ENCODE data around the gene RPA3.

RPA3 gene

DNA sequence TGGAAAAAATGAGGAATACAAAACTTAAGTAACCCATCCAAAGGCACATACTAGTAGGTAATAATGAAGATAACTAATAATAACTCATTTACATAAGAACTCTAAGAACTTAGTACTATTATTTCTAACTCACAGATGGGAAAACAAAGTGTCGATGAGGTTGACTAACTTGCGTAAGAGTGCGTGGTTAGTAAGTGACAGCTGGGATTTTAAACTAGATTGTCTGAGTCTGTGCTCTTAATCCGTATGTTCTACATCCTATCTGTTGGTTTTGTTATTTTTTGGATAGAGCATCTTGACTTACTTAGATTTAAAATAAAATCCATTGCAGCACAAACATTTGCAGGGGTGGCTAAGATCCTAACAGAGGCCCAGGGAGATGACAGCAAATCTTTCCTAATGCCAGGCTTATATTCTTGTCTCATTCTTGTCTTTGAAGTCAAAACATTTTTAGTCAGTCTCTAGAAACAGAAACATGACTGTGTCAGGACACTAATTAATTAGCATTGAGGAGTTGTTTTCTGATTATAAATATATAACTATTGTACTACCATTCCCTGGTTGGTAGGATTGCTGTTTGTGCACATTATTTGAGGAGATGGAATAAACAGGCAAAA is 11.7 kb downstream of the RPA3 start:
- H3K27ac Mint-ChIP-seq, result peak overlapping the region in 1 of 2 donors; percentile 53
- H3K4me3 Mint-ChIP-seq, result no peak overlapping the region
- H3K9me3 Mint-ChIP-seq, result no peaks in the 10 kb centered on the region
- no peak for ATAC-seq
- H3K4me1 Mint-ChIP-seq, result peaks cover 34% of the 10 kb centered on the region
- no peaks in the 10 kb centered on the region for H3K27me3 Mint-ChIP-seq
- DNase-seq, result no peak

- Mint-ChIP-seq H3K27me3 (no peaks in the 10 kb centered on the region), H3K4me1 (peaks cover 38% of the 10 kb centered on the region), H3K27ac (peak overlapping the region in 1 of 2 donors; percentile 77), H3K4me3 (peak overlapping the region in 1 of 2 donors; percentile 57), H3K9me3 (no peaks in the 10 kb centered on the region)
- ATAC-seq (peak; percentile 52), DNase-seq (no peak)
Observed at GRCh38 chr7:7706101-7706511, 12.3 kb downstream of the RPA3 start.

DNA sequence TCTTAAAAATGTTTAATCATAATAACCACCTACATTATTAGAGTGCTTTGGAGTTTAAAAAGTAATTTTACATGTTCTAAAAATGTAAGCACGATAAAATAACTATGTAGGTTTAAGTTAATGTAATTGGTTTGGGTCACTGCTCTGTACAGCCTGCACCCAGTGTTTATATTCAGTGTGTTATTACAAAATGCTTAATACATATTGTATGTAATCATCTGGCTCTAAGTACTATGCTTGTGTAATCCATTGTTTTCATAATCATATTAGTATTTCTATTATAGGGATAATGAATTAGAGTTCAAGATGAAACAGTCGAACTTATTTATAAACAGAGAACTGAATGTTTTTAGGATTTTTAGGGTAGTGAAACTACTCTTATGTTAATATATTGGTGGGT is 13.1 kb downstream of the RPA3 start:
- Mint-ChIP-seq H3K27ac (no peak overlapping the region), H3K4me1 (peaks cover 38% of the 10 kb centered on the region), H3K27me3 (no peaks in the 10 kb centered on the region), H3K4me3 (no peak overlapping the region), H3K9me3 (no peaks in the 10 kb centered on the region)
- DNase-seq (no peak), ATAC-seq (no peak)

- DNase-seq, result no peak
- Mint-ChIP-seq H3K4me1 (peaks cover 37% of the 10 kb centered on the region), H3K27ac (no peak overlapping the region), H3K9me3 (no peaks in the 10 kb centered on the region), H3K27me3 (no peaks in the 10 kb centered on the region), H3K4me3 (no peak overlapping the region)
- ATAC-seq, result no peak
Observed at GRCh38 chr7:7704867-7705266, 13.5 kb downstream of the RPA3 start.

DNA sequence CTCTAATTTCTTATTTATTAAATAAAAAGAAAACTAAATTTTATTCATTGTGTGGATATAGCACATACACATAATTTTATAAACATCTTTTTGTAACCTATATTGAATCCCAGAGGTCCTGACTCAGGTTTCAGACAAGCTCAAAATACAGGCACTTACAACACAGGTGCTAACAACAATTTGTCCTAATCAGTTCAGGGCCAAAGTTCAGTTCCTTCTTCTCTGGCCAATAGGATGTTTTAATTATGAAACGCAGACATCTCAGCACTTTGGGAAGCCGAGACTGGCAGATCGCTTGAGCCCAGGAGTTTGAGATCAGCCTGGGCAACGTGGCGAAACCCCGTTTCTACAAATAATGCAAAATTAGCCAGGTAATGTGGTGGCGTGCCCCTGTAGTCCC is 15.0 kb downstream of the RPA3 start:
- Mint-ChIP-seq H3K4me3 (no peak overlapping the region), H3K9me3 (no peaks in the 10 kb centered on the region), H3K4me1 (peaks cover 37% of the 10 kb centered on the region), H3K27ac (peak overlapping the region in 1 of 2 donors; percentile 64), H3K27me3 (no peaks in the 10 kb centered on the region)
- no peak for DNase-seq
- ATAC-seq, result no peak

GRCh38 chr7:7702826-7703225 is 15.6 kb downstream of the RPA3 start:
- no peaks in the 10 kb centered on the region for H3K27me3 Mint-ChIP-seq
- ATAC-seq (no peak), DNase-seq (no peak)
- H3K4me3 Mint-ChIP-seq, result no peak overlapping the region
- no peak overlapping the region for H3K27ac Mint-ChIP-seq
- no peaks in the 10 kb centered on the region for H3K9me3 Mint-ChIP-seq
- H3K4me1 Mint-ChIP-seq, result peaks cover 43% of the 10 kb centered on the region

- no peak overlapping the region for H3K27ac Mint-ChIP-seq
- ATAC-seq (no peak), DNase-seq (no peak)
- no peaks in the 10 kb centered on the region for H3K27me3 Mint-ChIP-seq
- H3K9me3 Mint-ChIP-seq, result no peaks in the 10 kb centered on the region
- H3K4me1 Mint-ChIP-seq, result peaks cover 46% of the 10 kb centered on the region
- H3K4me3 Mint-ChIP-seq, result no peak overlapping the region
Observed at GRCh38 chr7:7701527-7701926, 16.9 kb downstream of the RPA3 start.

DNA sequence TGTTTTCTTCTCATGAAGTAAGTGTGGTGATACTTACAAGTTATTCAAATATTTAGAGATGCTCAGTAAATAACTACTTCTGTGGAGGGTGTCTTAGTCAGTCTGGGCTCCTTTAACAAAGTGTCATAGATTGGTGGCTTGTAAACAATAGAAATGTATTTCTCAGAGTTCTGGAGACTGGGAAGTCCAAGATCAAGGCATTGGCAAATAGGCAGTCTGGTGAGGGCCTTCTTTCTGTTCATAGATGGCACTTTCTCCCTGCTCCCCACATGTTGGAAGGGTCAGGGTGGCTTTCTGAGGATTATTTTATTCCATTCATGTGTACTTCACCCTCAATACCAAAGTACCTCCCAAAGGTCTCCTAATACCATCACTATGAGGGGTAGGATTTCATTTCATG is 18.4 kb downstream of the RPA3 start:
- H3K4me3 Mint-ChIP-seq, result no peak overlapping the region
- H3K4me1 Mint-ChIP-seq, result peaks cover 38% of the 10 kb centered on the region
- ATAC-seq (no peak), DNase-seq (no peak)
- H3K27me3 Mint-ChIP-seq, result no peaks in the 10 kb centered on the region
- peak overlapping the region in 1 of 2 donors; percentile 71 for H3K27ac Mint-ChIP-seq
- H3K9me3 Mint-ChIP-seq, result no peaks in the 10 kb centered on the region

DNA sequence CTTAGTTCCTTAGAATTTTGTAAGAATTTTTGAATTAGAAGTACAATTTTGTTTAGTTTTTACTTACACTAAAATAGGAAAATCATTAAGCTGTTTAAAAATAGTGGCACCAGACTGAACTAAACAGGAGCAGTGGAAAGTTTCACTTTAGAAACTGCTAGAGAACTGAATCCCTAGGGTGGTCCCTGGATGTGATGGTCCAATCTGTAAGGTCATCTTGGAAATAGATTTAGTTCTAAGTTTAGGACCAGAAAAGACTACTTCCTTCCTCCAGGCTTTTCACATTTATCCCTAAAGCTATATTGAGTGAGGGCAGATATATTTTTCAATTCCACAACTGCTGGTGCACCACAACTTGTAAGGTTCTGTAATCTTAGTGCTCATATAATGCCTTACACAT is 19.0 kb downstream of the RPA3 start:
- no peak for DNase-seq
- no peak for ATAC-seq
- peak overlapping the region in 1 of 2 donors; percentile 71 for H3K27ac Mint-ChIP-seq
- no peaks in the 10 kb centered on the region for H3K27me3 Mint-ChIP-seq
- peaks cover 5% of the 10 kb centered on the region in 2 donors for H3K9me3 Mint-ChIP-seq
- H3K4me3 Mint-ChIP-seq, result no peak overlapping the region
- H3K4me1 Mint-ChIP-seq, result peaks cover 38% of the 10 kb centered on the region

- peak overlapping the region in 1 of 2 donors; percentile 7 for H3K27ac Mint-ChIP-seq
- H3K4me1 Mint-ChIP-seq, result peaks cover 38% of the 10 kb centered on the region
- peaks cover 5 to 7% of the 10 kb centered on the region in 2 donors for H3K9me3 Mint-ChIP-seq
- ATAC-seq (no peak), DNase-seq (no peak)
- H3K4me3 Mint-ChIP-seq, result no peak overlapping the region
- no peaks in the 10 kb centered on the region for H3K27me3 Mint-ChIP-seq
Observed at GRCh38 chr7:7698930-7699329, 19.5 kb downstream of the RPA3 start.

GRCh38 chr7:7696458-7697119 is 21.8 kb downstream of the RPA3 start:
- no peaks in the 10 kb centered on the region for H3K27me3 Mint-ChIP-seq
- ATAC-seq (no peak), DNase-seq (no peak)
- H3K9me3 Mint-ChIP-seq, result peaks cover 5 to 7% of the 10 kb centered on the region in 2 donors
- no peak overlapping the region for H3K4me3 Mint-ChIP-seq
- H3K4me1 Mint-ChIP-seq, result peaks cover 33% of the 10 kb centered on the region
- peak overlapping the region in 1 of 2 donors; percentile 58 for H3K27ac Mint-ChIP-seq

DNA sequence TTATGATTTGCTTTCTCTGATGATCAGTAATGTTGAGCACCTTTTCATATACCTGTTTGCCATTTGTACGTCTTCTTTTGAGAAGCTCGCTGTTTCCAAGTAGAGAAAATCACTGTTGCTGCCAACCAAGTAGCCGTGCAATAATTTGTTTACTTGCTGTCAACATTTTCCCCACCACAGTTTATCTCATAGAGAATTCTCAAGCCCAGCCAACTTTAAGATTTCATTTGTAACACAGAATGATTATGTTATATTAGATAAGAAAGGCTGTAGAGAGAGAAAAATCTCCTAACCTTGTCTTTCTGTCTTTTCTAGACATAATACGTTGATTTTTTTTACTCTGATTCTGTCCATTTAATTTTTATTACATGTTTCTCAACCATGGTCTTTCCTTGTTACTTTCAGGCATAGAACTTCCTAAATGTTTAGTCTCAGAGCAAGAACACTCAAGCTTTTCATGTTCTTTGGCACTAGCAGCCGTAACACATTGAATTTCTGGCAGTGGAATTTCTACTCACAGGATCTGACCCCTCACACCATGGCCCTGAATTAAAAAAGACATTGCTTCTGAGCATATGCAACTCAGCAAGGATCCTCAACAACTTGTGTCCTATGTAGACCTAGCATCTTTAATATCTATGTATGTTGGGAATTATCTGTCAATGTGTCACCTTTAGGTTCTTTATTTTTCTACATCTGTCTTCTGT is 23.1 kb downstream of the RPA3 start:
- DNase-seq (no peak), ATAC-seq (no peak)
- Mint-ChIP-seq H3K4me1 (peaks cover 29% of the 10 kb centered on the region), H3K4me3 (no peak overlapping the region), H3K9me3 (peaks cover 5 to 7% of the 10 kb centered on the region in 2 donors), H3K27me3 (no peaks in the 10 kb centered on the region), H3K27ac (no peak overlapping the region)

- ATAC-seq, result no peak
- H3K27me3 Mint-ChIP-seq, result no peaks in the 10 kb centered on the region
Observed at GRCh38 chr7:7694542-7694941, 23.9 kb downstream of the RPA3 start.

GRCh38 chr7:7693881-7694280 is 24.5 kb downstream of the RPA3 start:
- no peak for DNase-seq
- peaks cover 5 to 7% of the 10 kb centered on the region in 2 donors for H3K9me3 Mint-ChIP-seq
- H3K4me1 Mint-ChIP-seq, result peaks cover 19% of the 10 kb centered on the region
- H3K27me3 Mint-ChIP-seq, result no peaks in the 10 kb centered on the region
- H3K4me3 Mint-ChIP-seq, result no peak overlapping the region
- no peak for ATAC-seq
- no peak overlapping the region for H3K27ac Mint-ChIP-seq

More at GRCh38 chr7:7694542-7694941, 23.9 kb downstream of the RPA3 start:
- H3K9me3 Mint-ChIP-seq, result peaks cover 5 to 7% of the 10 kb centered on the region in 2 donors
- H3K27ac Mint-ChIP-seq, result no peak overlapping the region
- H3K4me1 Mint-ChIP-seq, result peaks cover 22% of the 10 kb centered on the region
- no peak overlapping the region for H3K4me3 Mint-ChIP-seq
- no peak for DNase-seq

DNA sequence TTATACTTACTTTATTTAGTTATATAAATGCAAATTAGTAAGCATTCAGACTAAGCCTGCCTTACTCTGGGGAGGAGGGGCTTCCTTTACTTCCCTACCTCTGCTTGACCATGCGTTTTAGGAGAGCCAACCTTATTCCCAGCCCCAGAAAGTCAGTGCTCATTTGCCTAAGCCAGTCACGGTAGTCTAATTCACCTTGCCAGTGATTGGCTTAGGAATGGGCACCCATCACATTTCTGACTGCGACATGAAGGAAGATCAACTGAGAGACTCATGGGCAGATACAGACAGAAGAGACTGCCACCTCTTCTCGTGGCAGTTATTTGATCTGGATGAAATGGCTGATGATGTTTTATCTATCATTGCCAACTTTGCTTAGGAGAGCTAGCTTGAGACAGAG is 29.5 kb downstream of the RPA3 start:
- no peaks in the 10 kb centered on the region for H3K9me3 Mint-ChIP-seq
- H3K27me3 Mint-ChIP-seq, result no peaks in the 10 kb centered on the region
- H3K4me3 Mint-ChIP-seq, result no peak overlapping the region
- no peak for ATAC-seq
- peaks cover 17% of the 10 kb centered on the region for H3K4me1 Mint-ChIP-seq
- DNase-seq, result no peak
- no peak overlapping the region for H3K27ac Mint-ChIP-seq

DNA sequence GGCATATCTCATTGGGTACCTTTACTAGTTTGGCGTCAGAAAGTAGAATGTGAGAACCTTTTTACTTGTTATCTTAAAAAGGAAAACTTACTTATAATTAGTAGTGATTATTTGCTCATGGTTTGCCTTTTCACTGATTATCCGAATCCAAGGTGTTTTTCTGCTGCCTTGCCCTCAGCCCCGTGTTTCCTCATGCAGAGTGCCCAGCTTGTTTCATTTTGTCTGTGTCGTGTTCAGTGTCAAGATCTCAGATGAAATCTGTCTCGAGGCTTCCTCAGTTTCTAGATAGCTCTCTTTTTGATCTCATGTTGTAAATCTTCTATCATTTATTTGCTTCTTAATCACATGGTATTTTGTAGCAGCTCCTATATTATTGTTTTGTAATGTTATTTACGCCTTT is 30.1 kb downstream of the RPA3 start:
- Mint-ChIP-seq H3K9me3 (no peaks in the 10 kb centered on the region), H3K27me3 (no peaks in the 10 kb centered on the region), H3K4me3 (no peak overlapping the region), H3K27ac (peak overlapping the region in 1 of 2 donors; percentile 74), H3K4me1 (peaks cover 17% of the 10 kb centered on the region)
- no peak for ATAC-seq
- no peak for DNase-seq

Data from stimulated activated naive CD8-positive, alpha-beta T cell treated with anti-CD3 and anti-CD28 coated beads, Interleukin-15, amount 100 ng/mL, for 72 hours (primary cell).